GM19438 (cell line): ENCODE data around the gene HCN3.
"Not testable (repeated sequence)": the region's sequence is repeated elsewhere in the genome, so short reads cannot be mapped to it uniquely, and the experiment has no call there.

Experiments
- ATAC-seq: cut with Tn5 transposase; IDR thresholded peaks from one replicate; pipeline ENCODE4 v1.9.1; 2021; ENCODE audit warnings: low read depth; ENCODE audit not compliant: unreplicated experiment

The HCN3 gene

GRCh38 chr1:155282488-155283091 is 5.3 kb downstream of the HCN3 start:
- ATAC-seq, result no peak

- ATAC-seq, result no peak
Observed at GRCh38 chr1:155284476-155284875, 7.2 kb downstream of the HCN3 start.

- ATAC-seq, result no peak
Observed at GRCh38 chr1:155285063-155285462, 7.8 kb downstream of the HCN3 start.

- ATAC-seq, result no peak
Observed at GRCh38 chr1:155285631-155286044, 8.4 kb downstream of the HCN3 start.

GRCh38 chr1:155286544-155286943 is 9.3 kb downstream of the HCN3 start:
- no peak for ATAC-seq

GRCh38 chr1:155287987-155288543 is 10.8 kb downstream of the HCN3 start:
- ATAC-seq, result no peak

GRCh38 chr1:155291006-155291405 is 13.7 kb downstream of the HCN3 start:
- ATAC-seq, result not testable (repeated sequence)

GRCh38 chr1:155293086-155293749 is 16.0 kb downstream of the HCN3 start:
- no peak for ATAC-seq

- ATAC-seq, result no peak
Observed at GRCh38 chr1:155294520-155295182, 17.4 kb downstream of the HCN3 start.

- no peak for ATAC-seq
Observed at GRCh38 chr1:155295183-155295941, 18.1 kb downstream of the HCN3 start.

- ATAC-seq, result no peak
Observed at GRCh38 chr1:155295942-155296267, 18.6 kb downstream of the HCN3 start.

GRCh38 chr1:155296661-155297060 is 19.4 kb downstream of the HCN3 start:
- no peak for ATAC-seq

GRCh38 chr1:155297384-155297783 is 20.1 kb downstream of the HCN3 start:
- ATAC-seq, result no peak

- no peak for ATAC-seq
Observed at GRCh38 chr1:155300024-155300423, 22.8 kb downstream of the HCN3 start.

- ATAC-seq, result no peak
Observed at GRCh38 chr1:155300553-155301329, 23.5 kb downstream of the HCN3 start.

- no peak for ATAC-seq
Observed at GRCh38 chr1:155301342-155301841, 24.1 kb downstream of the HCN3 start, which contains the start of gene PKLR. Gene PKLR, minus strand, starts transcription at chr1:155301438. Its CDS starts 43 bp downstream, at chr1:155301395.

GRCh38 chr1:155304558-155305063 is 27.3 kb downstream of the HCN3 start:
- ATAC-seq, result no peak

- ATAC-seq, result no peak
Observed at GRCh38 chr1:155305881-155306391, 28.7 kb downstream of the HCN3 start.

- no peak for ATAC-seq
Observed at GRCh38 chr1:155307247-155307740, 30.0 kb downstream of the HCN3 start.
